Measurements from ENCODE around the gene TFEB.
A peak's percentile ranks its signal among the peaks of the same experiment; 100 is the strongest.

The TFEB gene

DNA sequence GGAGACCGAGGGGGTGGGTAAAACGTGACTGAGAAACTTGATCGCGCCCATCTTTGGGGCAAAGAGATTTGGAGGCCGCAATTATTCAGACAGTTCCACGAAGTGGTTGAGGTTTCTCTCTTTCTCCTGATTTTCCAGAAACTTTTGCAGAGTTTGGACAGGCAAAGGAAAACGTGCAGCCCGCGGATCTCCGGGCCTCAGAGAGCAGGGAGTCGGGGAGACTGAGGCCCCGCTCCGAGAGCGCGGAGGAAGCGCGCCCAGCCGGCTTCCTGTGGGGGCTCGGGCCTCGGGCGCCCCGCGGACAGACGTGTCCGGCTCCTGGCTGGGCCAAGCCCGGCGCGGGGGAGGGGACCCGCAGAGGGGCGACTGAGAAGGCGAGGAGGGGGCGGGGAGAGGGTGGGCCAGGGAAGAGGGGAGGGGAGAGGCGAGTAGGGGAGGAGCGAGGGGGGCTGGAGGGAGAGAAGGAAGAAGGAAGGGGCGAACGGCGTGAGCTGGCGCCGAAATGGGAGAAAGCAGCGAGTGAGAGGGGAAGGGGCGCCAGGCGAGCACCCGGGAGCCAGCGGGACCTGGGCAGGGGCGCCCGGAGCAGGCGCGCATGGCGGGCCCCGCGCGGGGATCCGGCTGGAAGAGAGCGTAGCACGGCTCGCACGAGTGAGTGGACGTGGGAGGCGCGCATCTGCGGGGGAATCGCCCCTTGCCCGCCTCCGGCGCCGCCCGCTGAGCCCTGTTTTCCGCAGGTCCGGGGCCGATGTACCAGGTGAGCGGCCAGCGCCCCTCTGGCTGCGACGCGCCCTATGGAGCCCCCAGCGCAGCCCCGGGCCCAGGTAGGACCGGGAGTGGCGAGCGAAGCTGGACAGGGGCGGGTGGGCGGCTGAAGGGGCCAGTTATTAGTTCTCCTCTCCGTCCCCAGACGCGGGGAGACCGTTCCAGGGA, 97.1 kb downstream of the TFEB start, which contains the start of gene MDFI:
MDFI (plus strand) TSS at position 467 of the 933 bp plus-strand sequence; CDS start at position 749, 282 bp downstream.
- peak; percentile 22 for DNase-seq (ENCODE audit: low read depth)

DNA sequence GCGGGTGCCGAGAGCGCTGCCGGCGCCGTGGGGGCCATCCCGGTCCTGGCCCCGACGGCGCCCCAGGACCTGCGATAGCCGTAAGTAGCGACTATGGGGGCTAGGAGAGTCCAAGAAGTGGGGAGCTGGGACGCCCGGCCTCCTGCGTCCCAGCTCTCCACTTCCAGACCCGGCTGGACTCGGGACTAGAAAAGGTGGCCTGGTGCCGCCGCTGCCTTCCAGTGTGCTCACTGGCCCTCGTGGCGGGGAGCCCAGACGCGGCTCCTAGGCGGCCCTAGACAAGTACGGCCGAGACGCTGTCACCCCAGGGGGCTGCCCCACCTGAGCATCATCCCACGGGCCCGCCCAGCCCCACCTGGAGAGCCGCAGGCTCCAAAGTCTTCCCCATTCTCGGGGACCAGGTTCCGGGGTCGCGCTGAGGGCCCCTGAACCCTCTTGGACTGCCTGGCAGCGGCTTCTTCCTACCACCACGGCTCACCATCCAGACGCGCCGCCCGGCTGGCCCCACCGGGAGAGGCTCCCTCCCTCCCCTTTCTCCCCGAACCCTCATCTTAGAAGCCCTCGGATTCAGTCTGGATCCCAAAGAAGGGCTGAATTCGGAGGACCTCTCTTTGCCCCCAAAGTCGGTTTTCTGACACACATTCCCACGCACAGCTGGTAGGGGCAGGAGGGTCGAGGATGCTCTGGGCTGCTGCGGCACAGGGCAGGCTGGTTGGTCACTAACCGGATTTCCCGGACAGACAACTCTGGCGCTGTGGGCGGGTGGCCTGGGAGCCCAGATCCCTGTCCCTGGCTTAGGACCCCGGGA, 98.0 kb downstream of the TFEB start:
- DNase-seq (ENCODE audit: low read depth) = no peak

DNA sequence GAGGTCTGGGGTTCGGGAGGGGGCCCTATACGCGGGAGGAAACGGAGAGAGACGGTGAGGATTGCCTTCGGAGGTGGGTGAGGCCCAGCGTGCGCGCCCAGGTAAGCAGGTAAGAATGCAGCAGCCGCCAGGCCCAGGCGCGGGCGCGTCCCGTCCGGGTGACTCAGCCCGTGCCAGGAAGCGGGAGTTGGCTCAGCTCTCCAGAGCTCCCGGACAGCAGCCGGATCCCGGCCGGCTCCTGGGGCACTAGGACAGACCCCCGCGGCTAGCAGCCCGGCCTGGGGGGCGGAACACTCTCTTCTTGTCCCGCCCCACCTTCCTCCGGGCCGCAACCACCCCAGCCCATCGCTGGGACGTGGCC, 98.6 kb downstream of the TFEB start:
- peak; percentile 18 for DNase-seq (ENCODE audit: low read depth)

DNA sequence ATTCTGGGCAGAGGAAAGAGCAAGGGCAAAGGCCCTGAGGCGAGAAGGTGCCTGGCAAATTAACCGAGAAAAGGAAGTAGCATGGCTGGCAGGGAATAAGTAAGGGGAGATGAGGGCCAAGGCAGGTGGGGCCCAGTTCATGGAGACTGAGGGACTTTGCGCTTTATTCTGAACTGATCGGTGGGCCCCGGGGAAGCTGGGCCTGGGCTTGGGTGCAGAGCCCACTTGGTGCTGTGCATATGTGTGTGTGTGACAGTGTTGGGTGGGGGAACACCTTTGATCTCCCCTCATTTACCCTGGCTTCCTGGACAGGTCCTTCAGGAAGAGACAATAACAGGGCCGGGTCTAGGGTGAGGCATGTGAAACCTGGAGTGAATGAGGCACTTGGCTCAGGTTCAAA, 100.0 kb downstream of the TFEB start:
- no peak for DNase-seq (ENCODE audit: low read depth)

DNA sequence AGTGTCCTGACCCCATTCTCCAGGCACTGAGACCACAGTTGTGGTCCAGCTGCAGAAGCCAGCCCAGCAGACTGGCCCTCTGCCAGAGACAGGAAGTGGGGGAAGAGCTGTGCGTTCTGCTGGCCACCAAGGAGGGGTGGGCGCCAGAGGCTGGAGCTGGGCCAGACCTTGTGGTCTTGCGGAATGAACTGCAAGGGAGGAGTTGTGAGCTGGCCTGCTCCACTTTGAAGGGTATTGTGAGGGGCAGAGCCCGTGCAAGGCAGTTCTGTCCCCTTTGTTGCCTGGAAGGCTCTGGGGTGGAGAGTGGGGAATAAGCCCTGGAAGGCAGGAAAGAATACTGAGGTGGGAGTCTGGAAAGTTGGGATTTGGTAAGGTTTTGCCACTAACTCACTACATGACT, 100.8 kb downstream of the TFEB start:
- DNase-seq (ENCODE audit: low read depth) = peak; percentile 31

Measured in iris pigment epithelial cell (primary cell).